ENCODE data around the gene GREM2.

GREM2 gene

GRCh38 chr1:240516069-240516468 is 95.9 kb downstream of the GREM2 start:
- Mint-ChIP-seq H3K4me1 (ENCODE audit: low read depth) (no peaks in the 10 kb centered on the region), H3K27me3 (ENCODE audit: low read depth) (no peaks in the 10 kb centered on the region), H3K36me3 (ENCODE audit: low read depth) (no peaks in the 10 kb centered on the region), H3K9me3 (no peaks in the 10 kb centered on the region), H3K27ac (no peak overlapping the region), H3K4me3 (no peak overlapping the region)
- no peak for DNase-seq (ENCODE audit: low spot score)

GRCh38 chr1:240515505-240515904 is 96.5 kb downstream of the GREM2 start:
- H3K9me3 Mint-ChIP-seq: no peaks in the 10 kb centered on the region
- no peaks in the 10 kb centered on the region for H3K27me3 Mint-ChIP-seq (ENCODE audit: low read depth)
- DNase-seq (ENCODE audit: low spot score): no peak
- H3K4me3 Mint-ChIP-seq: no peak overlapping the region
- no peaks in the 10 kb centered on the region for H3K4me1 Mint-ChIP-seq (ENCODE audit: low read depth)
- H3K36me3 Mint-ChIP-seq (ENCODE audit: low read depth): no peaks in the 10 kb centered on the region
- no peak overlapping the region for H3K27ac Mint-ChIP-seq

- no peaks in the 10 kb centered on the region for H3K27me3 Mint-ChIP-seq (ENCODE audit: low read depth)
- no peaks in the 10 kb centered on the region for H3K36me3 Mint-ChIP-seq (ENCODE audit: low read depth)
- peaks cover 5% of the 10 kb centered on the region for H3K9me3 Mint-ChIP-seq
- no peak overlapping the region for H3K4me3 Mint-ChIP-seq
- no peak overlapping the region for H3K27ac Mint-ChIP-seq
- H3K4me1 Mint-ChIP-seq (ENCODE audit: low read depth): no peaks in the 10 kb centered on the region
- DNase-seq (ENCODE audit: low spot score): no peak
These were observed 100.2 kb downstream of the GREM2 start for GRCh38 chr1:240511789-240512188.

DNA sequence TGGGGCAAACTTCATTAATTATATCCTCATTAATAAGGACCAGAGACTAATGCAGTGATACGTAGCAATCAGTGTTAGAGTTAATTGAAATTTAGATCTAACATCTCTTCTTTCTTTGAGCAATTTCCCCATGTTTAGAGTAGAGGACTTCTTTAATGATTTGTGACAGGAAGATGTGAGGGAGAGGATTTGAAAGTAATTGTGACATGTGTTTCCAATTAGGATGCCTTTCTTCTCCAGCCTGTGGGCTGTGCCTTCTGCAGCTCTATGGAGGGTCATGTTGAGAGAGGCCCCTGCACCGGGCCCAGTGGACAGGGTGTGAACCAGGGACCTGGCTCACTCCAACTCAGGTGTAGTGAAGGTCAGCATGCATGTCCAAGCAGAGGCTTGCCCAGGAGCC is 103.0 kb downstream of the GREM2 start:
- peaks cover 5% of the 10 kb centered on the region for H3K9me3 Mint-ChIP-seq
- no peak for DNase-seq (ENCODE audit: low spot score)
- no peak overlapping the region for H3K4me3 Mint-ChIP-seq
- H3K36me3 Mint-ChIP-seq (ENCODE audit: low read depth): no peaks in the 10 kb centered on the region
- H3K27me3 Mint-ChIP-seq (ENCODE audit: low read depth): no peaks in the 10 kb centered on the region
- no peak overlapping the region for H3K27ac Mint-ChIP-seq
- H3K4me1 Mint-ChIP-seq (ENCODE audit: low read depth): no peaks in the 10 kb centered on the region

DNA sequence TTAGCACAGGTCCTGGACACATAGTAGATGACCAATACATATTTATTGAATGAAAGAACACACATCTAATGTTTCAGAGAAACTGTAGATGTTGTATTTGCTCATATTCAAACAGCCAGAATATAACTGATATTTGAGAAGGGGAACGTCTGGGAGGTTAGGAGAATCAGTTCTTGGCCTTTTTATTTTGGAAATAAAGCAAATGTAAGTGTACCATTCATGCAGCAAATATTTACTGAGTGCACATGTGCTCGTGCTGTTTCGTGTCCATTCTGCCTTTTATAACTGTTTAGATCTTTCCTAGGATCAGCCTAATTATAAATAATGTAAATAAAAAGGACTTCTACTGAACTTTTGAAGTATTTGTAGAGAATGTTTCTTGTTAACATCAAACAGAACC is 103.8 kb downstream of the GREM2 start:
- no peak for DNase-seq (ENCODE audit: low spot score)
- H3K4me1 Mint-ChIP-seq (ENCODE audit: low read depth): no peaks in the 10 kb centered on the region
- H3K4me3 Mint-ChIP-seq: no peak overlapping the region
- H3K36me3 Mint-ChIP-seq (ENCODE audit: low read depth): no peaks in the 10 kb centered on the region
- H3K27me3 Mint-ChIP-seq (ENCODE audit: low read depth): no peaks in the 10 kb centered on the region
- peaks cover 5% of the 10 kb centered on the region for H3K9me3 Mint-ChIP-seq
- no peak overlapping the region for H3K27ac Mint-ChIP-seq

DNA sequence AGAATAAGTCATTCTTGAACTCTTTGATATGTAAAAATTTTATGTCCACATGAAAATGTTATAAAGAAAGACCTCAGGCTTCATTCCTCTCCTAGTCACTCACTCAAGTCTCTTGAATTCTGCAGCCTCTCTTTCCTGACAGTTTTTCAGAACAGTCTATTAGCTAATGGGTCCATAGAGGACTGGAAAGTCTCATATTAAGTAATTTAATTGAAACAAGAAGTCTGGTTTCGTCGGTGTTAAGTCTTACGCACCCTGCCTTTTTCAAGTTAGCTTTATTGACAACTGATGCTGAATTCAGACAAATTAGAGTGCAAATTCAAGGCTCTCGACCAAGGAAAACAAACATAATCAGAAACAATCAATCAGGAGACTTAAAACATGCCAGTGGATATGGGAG is 105.8 kb downstream of the GREM2 start:
- H3K27ac Mint-ChIP-seq: no peak overlapping the region
- H3K4me3 Mint-ChIP-seq: no peak overlapping the region
- no peak for DNase-seq (ENCODE audit: low spot score)
- H3K36me3 Mint-ChIP-seq (ENCODE audit: low read depth): no peaks in the 10 kb centered on the region
- H3K4me1 Mint-ChIP-seq (ENCODE audit: low read depth): no peaks in the 10 kb centered on the region
- H3K27me3 Mint-ChIP-seq (ENCODE audit: low read depth): no peaks in the 10 kb centered on the region
- peaks cover 5% of the 10 kb centered on the region for H3K9me3 Mint-ChIP-seq

DNA sequence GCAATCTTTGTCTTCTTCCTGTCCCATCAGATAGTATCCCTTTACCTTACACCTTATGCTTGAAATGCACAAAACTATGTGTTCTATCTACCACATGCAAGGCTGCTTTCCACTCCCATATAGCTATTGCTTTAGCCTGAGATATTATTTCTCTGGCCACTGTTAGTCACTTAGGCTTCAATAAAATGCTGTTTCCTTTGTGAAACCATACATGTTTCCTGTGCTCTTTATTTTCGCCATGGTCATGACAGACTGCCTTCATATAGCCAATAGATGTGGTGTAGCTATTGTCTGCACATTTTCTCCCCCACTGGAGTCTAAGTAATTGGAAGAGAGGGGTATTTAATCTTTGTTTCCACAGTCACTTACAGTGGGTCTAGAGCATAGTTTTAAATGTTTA is 108.4 kb downstream of the GREM2 start:
- Mint-ChIP-seq H3K4me1 (ENCODE audit: low read depth) (no peaks in the 10 kb centered on the region), H3K4me3 (no peak overlapping the region), H3K9me3 (no peaks in the 10 kb centered on the region), H3K36me3 (ENCODE audit: low read depth) (no peaks in the 10 kb centered on the region), H3K27ac (no peak overlapping the region), H3K27me3 (ENCODE audit: low read depth) (no peaks in the 10 kb centered on the region)
- no peak for DNase-seq (ENCODE audit: low spot score)

DNA sequence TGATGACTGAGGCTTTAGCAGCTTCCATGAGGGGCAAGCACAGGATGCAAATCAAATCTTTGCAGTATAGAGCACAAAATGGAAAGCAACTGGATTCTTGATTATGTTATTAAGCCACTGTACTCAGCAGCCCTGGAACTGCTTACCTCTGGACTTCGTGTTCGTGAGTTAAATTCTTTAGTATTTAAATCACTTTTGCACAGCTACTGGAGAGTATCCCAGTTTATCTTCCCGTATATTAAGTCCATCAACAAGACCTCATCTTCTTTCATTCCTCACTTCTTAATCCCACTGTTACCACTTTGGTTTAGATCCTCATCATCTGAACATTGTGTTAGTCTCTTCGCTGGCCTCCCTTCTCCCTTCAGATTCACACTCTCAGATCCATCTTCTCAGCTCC is 108.9 kb downstream of the GREM2 start:
- H3K9me3 Mint-ChIP-seq: no peaks in the 10 kb centered on the region
- no peaks in the 10 kb centered on the region for H3K27me3 Mint-ChIP-seq (ENCODE audit: low read depth)
- no peaks in the 10 kb centered on the region for H3K36me3 Mint-ChIP-seq (ENCODE audit: low read depth)
- H3K4me1 Mint-ChIP-seq (ENCODE audit: low read depth): no peaks in the 10 kb centered on the region
- H3K4me3 Mint-ChIP-seq: no peak overlapping the region
- no peak for DNase-seq (ENCODE audit: low spot score)
- no peak overlapping the region for H3K27ac Mint-ChIP-seq

- Mint-ChIP-seq H3K27ac (no peak overlapping the region), H3K4me3 (no peak overlapping the region), H3K9me3 (peaks cover 4% of the 10 kb centered on the region), H3K27me3 (ENCODE audit: low read depth) (no peaks in the 10 kb centered on the region), H3K36me3 (ENCODE audit: low read depth) (no peaks in the 10 kb centered on the region), H3K4me1 (ENCODE audit: low read depth) (no peaks in the 10 kb centered on the region)
- no peak for DNase-seq (ENCODE audit: low spot score)
These were observed 110.8 kb downstream of the GREM2 start for GRCh38 chr1:240501115-240501514.

DNA sequence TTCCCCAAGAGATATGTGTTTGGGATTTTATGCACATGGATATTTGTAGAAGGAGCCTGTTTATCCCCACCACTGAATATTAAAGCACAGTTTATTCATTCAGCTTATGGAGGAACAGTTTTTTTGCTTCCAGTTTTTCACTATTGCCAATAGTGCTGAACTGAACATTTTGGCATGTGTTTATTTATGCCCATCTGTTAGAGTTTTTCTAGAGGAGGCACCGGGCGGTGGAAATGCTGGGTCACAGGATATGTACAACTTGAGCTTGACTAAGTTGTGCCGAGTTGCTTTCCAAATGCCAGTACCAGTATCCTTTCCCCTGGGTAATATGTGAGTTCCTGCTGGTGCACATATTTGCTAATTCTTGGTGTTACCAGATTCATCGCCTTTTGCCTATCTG is 111.3 kb downstream of the GREM2 start:
- no peaks in the 10 kb centered on the region for H3K36me3 Mint-ChIP-seq (ENCODE audit: low read depth)
- H3K27ac Mint-ChIP-seq: no peak overlapping the region
- no peaks in the 10 kb centered on the region for H3K27me3 Mint-ChIP-seq (ENCODE audit: low read depth)
- DNase-seq (ENCODE audit: low spot score): no peak
- peaks cover 4% of the 10 kb centered on the region for H3K9me3 Mint-ChIP-seq
- no peak overlapping the region for H3K4me3 Mint-ChIP-seq
- H3K4me1 Mint-ChIP-seq (ENCODE audit: low read depth): no peaks in the 10 kb centered on the region

- Mint-ChIP-seq H3K4me3 (no peak overlapping the region), H3K9me3 (peaks cover 4% of the 10 kb centered on the region), H3K4me1 (ENCODE audit: low read depth) (no peaks in the 10 kb centered on the region), H3K27me3 (ENCODE audit: low read depth) (no peaks in the 10 kb centered on the region), H3K27ac (no peak overlapping the region), H3K36me3 (ENCODE audit: low read depth) (no peaks in the 10 kb centered on the region)
- DNase-seq (ENCODE audit: low spot score): no peak
These were observed 112.9 kb downstream of the GREM2 start for GRCh38 chr1:240499012-240499411.

DNA sequence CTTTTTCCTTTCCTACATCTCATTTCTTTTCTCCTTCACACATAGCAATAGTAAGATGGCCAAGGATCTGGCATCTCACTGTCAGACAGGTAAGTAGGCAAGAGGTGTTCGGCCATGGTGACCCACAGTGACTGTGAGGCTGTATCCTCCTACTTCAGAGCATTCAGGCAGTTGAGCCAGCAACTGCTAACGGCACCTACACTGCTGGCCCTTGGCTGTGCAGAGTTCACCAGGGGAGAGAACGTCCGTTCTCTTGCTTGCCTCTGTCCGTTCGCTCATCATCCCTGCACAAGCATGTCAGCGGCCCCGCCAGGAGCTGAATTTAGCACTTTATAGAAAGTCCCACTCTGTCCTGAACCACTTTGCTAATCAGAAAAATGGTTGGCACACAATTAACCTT is 113.6 kb downstream of the GREM2 start:
- no peaks in the 10 kb centered on the region for H3K4me1 Mint-ChIP-seq (ENCODE audit: low read depth)
- no peaks in the 10 kb centered on the region for H3K36me3 Mint-ChIP-seq (ENCODE audit: low read depth)
- peaks cover 4% of the 10 kb centered on the region for H3K9me3 Mint-ChIP-seq
- H3K27me3 Mint-ChIP-seq (ENCODE audit: low read depth): no peaks in the 10 kb centered on the region
- H3K4me3 Mint-ChIP-seq: no peak overlapping the region
- no peak for DNase-seq (ENCODE audit: low spot score)
- H3K27ac Mint-ChIP-seq: no peak overlapping the region

DNA sequence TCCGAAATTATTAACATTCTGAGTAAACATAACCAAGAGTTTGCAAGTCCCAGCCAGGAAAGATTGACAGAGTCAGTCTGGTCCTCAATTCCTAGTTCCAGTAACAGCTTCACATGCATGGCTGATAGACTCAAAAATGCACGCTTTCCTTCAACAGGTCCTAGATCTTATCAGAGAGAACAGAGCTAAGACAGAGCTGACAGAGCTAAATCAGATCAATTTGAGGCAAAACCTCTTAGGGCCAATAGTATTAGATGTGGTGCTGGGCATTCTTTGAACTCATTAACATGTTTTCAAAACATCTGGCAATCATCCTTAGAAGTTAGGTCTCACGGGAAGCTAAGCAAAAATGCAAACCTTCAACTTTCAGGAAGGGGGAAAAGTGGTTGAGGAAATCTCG is 114.0 kb downstream of the GREM2 start:
- Mint-ChIP-seq H3K4me1 (ENCODE audit: low read depth) (no peaks in the 10 kb centered on the region), H3K9me3 (peaks cover 4% of the 10 kb centered on the region), H3K36me3 (ENCODE audit: low read depth) (no peaks in the 10 kb centered on the region), H3K27ac (no peak overlapping the region), H3K27me3 (ENCODE audit: low read depth) (no peaks in the 10 kb centered on the region), H3K4me3 (no peak overlapping the region)
- DNase-seq (ENCODE audit: low spot score): no peak

DNA sequence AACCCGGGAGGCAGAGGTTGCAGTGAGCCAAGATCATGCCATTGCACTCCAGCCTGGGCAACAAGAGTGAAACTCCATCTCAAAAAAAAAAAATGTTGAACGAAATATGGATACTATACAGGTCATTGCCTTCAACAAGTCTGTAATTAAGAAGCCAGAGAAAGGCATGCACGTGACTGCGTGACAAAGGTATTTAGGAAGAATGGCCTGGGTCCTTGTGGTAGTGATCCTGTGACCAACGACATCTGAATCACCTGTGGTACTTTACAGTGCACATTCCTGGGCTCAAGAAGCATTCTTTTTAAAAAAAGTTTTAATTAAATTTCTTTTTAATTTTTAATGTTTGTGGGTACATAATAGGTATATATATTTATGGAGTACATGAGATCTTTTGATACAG is 115.0 kb downstream of the GREM2 start:
- no peak for DNase-seq (ENCODE audit: low spot score)
- no peaks in the 10 kb centered on the region for H3K27me3 Mint-ChIP-seq (ENCODE audit: low read depth)
- H3K27ac Mint-ChIP-seq: no peak overlapping the region
- no peaks in the 10 kb centered on the region for H3K4me1 Mint-ChIP-seq (ENCODE audit: low read depth)
- no peak overlapping the region for H3K4me3 Mint-ChIP-seq
- peaks cover 4% of the 10 kb centered on the region for H3K9me3 Mint-ChIP-seq
- no peaks in the 10 kb centered on the region for H3K36me3 Mint-ChIP-seq (ENCODE audit: low read depth)

DNA sequence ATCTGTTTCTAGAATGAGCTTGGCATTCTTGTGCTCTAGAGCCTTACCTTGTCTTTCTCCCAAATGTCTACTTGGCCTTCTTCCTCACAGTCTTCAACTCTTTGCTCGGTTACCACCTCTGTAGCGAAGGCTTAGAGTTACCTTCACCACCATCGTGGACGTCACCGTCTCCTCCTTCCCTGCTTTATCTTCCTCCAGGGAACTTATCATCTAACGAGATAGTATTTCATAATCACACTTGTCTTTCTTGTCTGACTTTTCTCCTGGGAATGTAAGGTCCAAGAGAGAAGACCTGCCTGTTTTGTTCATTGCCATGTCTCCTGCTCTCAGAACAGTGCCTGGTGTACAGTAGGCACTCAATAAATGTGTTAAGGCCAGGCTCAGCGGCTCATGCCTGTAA is 115.6 kb downstream of the GREM2 start:
- Mint-ChIP-seq H3K4me3 (no peak overlapping the region), H3K27me3 (ENCODE audit: low read depth) (no peaks in the 10 kb centered on the region), H3K4me1 (ENCODE audit: low read depth) (no peaks in the 10 kb centered on the region), H3K9me3 (peaks cover 4% of the 10 kb centered on the region), H3K27ac (no peak overlapping the region), H3K36me3 (ENCODE audit: low read depth) (no peaks in the 10 kb centered on the region)
- no peak for DNase-seq (ENCODE audit: low spot score)

DNA sequence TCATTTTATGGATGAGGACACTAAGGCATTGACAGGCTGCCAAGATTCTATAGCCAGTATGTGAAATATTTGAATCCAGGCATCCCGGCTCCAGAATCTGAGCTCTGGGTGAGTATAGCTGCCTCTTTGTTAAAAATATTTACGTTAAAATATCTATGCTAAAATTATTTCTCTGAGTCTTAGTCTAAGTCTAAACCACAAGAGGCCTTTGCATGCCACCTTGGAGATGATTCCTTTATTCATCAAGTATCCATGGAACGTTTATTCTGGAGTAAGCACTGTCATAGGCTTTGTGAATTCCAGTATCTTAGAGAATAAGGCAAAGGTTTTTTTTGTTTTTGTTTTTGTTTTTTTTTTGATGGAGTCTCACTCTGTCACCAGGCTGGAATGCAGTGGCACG is 116.4 kb downstream of the GREM2 start:
- H3K4me3 Mint-ChIP-seq: no peak overlapping the region
- H3K27ac Mint-ChIP-seq: no peak overlapping the region
- H3K4me1 Mint-ChIP-seq (ENCODE audit: low read depth): no peaks in the 10 kb centered on the region
- DNase-seq (ENCODE audit: low spot score): no peak
- no peaks in the 10 kb centered on the region for H3K27me3 Mint-ChIP-seq (ENCODE audit: low read depth)
- H3K9me3 Mint-ChIP-seq: peaks cover 4% of the 10 kb centered on the region
- H3K36me3 Mint-ChIP-seq (ENCODE audit: low read depth): no peaks in the 10 kb centered on the region
